ENCODE results near the gene SYT5. TPM values are rescaled to one million over a fixed set of nuclear protein-coding genes. Genes with fewer than 3 reads are reported as not detected.
A peak's percentile ranks its signal among the peaks of the same experiment; 100 is the strongest.
"Not testable (repeated sequence)": the region's sequence is repeated elsewhere in the genome, so short reads cannot be mapped to it uniquely, and the experiment has no call there.

SYT5 gene
- 0.54 TPM for total RNA-seq

- DNase-seq (ENCODE audit: low read depth in 2 of 3, low spot score in 2 of 3) = peak in 2 of 3 donors; percentile 57
Observed at GRCh38 chr19:55179606-55180484, at the start of gene SYT5. TSS of gene SYT5 (minus strand) at chr19:55180289. CDS start at chr19:55179041, 1,248 bp downstream.

GRCh38 chr19:55229789-55230182, 49.7 kb upstream of the SYT5 start:
- no peak for DNase-seq (ENCODE audit: low read depth in 2 of 3, low spot score in 2 of 3)

GRCh38 chr19:55229145-55229788, 49.2 kb upstream of the SYT5 start:
- DNase-seq (ENCODE audit: low read depth in 2 of 3, low spot score in 2 of 3) = no peak

- DNase-seq (ENCODE audit: low read depth in 2 of 3, low spot score in 2 of 3) = peak in 2 of 3 donors; percentile 12 to 24
Observed at GRCh38 chr19:55228403-55229031, 48.4 kb upstream of the SYT5 start, which contains the start of gene TMEM86B. TSS of gene TMEM86B (minus strand) at chr19:55228763. CDS start at chr19:55228741, 22 bp downstream.

- no peak for DNase-seq (ENCODE audit: low read depth in 2 of 3, low spot score in 2 of 3)
Observed at GRCh38 chr19:55228015-55228391, 47.9 kb upstream of the SYT5 start.

GRCh38 chr19:55227241-55228014, 47.3 kb upstream of the SYT5 start:
- DNase-seq (ENCODE audit: low read depth in 2 of 3, low spot score in 2 of 3) = no peak

GRCh38 chr19:55226788-55227187, 46.7 kb upstream of the SYT5 start:
- DNase-seq (ENCODE audit: low read depth in 2 of 3, low spot score in 2 of 3) = no peak

- DNase-seq (ENCODE audit: low read depth in 2 of 3, low spot score in 2 of 3) = no peak
Observed at GRCh38 chr19:55226273-55226672, 46.2 kb upstream of the SYT5 start.

- DNase-seq (ENCODE audit: low read depth in 2 of 3, low spot score in 2 of 3) = no peak
Observed at GRCh38 chr19:55225415-55225958, 45.4 kb upstream of the SYT5 start.

GRCh38 chr19:55224679-55225414, 44.8 kb upstream of the SYT5 start:
- DNase-seq (ENCODE audit: low read depth in 2 of 3, low spot score in 2 of 3) = not testable (repeated sequence)

- DNase-seq (ENCODE audit: low read depth in 2 of 3, low spot score in 2 of 3) = no peak
Observed at GRCh38 chr19:55224038-55224665, 44.1 kb upstream of the SYT5 start.

GRCh38 chr19:55223291-55224037, 43.4 kb upstream of the SYT5 start:
- DNase-seq (ENCODE audit: low read depth in 2 of 3, low spot score in 2 of 3) = no peak

- DNase-seq (ENCODE audit: low read depth in 2 of 3, low spot score in 2 of 3) = no peak
Observed at GRCh38 chr19:55220525-55220924, 40.4 kb upstream of the SYT5 start.

GRCh38 chr19:55216461-55217198, 36.5 kb upstream of the SYT5 start:
- DNase-seq (ENCODE audit: low read depth in 2 of 3, low spot score in 2 of 3) = peak in 2 of 3 donors; percentile 90 to 92

GRCh38 chr19:55213547-55213946, 33.5 kb upstream of the SYT5 start:
- DNase-seq (ENCODE audit: low read depth in 2 of 3, low spot score in 2 of 3) = no peak

- peak in 1 of 3 donors; percentile 16 for DNase-seq (ENCODE audit: low read depth in 2 of 3, low spot score in 2 of 3)
Observed at GRCh38 chr19:55212447-55212846, 32.4 kb upstream of the SYT5 start.

GRCh38 chr19:55209693-55210472, 29.8 kb upstream of the SYT5 start:
- DNase-seq (ENCODE audit: low read depth in 2 of 3, low spot score in 2 of 3) = no peak

Measured in hematopoietic multipotent progenitor cell (in vitro differentiated cells).